GM19395 (cell line): Measurements from ENCODE around the gene PDYN.

Experiments used
- ATAC-seq: cut with Tn5 transposase; IDR thresholded peaks from one replicate; pipeline ENCODE4 v1.9.1; 2021; ENCODE audit warnings: mild to moderate bottlenecking, moderate library complexity; ENCODE audit not compliant: unreplicated experiment

The PDYN gene

DNA sequence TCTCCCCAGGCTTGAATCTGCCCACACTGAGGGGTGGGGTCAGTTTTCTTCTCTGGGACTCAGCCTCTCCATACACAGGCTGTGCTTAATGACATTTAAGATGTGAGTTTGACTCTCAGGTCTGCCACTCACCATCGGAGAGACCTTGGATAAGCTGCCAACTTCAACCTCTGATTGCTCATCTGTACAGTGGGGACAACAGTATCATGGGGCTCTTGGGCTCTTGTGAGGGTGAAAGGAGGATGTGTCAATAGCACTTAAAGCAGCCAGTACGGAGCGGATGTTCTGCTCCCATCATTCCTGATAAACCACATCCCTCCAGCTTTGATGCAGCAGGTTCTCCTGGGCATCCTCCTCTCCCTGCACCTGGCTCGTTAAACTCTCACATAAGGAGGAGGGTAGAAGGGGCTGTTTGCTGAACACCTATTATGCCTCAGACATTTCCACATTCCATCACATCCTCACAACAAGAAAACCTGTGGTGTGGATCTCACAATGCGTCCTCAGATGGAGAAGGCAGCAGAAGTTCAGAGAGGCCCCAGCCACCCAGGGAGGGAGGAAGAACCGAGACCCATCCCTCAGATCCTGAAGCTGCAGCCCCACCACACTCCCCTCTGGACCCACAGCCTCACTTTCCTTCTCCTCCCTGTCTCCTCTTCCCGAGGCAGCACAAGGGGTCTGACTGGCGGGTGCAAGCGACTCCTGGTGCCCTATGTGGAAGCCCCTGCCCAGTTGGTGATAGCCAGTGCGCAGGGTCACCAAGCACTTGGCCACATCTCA, 1.9 kb upstream of the PDYN start:
- no peak for ATAC-seq

DNA sequence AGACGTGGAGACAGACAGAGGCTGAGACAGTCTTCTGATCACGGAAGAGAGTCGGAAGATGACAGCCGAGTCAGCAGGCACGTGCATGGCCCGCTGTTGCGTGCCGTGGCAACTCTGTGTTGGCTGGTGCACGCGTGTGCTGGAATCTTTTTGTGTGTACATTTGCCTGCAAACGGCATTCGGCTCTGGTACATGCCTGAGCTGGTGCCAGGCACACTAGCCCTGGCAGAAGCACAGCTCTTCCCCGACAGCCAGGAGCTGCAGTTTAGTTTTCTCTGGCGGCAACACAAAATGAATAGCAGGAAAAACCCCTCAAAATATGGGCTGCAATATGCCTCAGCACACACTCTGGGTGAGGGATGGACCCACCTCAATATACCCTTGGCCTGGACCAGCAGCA, 769 bp upstream of the PDYN start:
- no peak for ATAC-seq

DNA sequence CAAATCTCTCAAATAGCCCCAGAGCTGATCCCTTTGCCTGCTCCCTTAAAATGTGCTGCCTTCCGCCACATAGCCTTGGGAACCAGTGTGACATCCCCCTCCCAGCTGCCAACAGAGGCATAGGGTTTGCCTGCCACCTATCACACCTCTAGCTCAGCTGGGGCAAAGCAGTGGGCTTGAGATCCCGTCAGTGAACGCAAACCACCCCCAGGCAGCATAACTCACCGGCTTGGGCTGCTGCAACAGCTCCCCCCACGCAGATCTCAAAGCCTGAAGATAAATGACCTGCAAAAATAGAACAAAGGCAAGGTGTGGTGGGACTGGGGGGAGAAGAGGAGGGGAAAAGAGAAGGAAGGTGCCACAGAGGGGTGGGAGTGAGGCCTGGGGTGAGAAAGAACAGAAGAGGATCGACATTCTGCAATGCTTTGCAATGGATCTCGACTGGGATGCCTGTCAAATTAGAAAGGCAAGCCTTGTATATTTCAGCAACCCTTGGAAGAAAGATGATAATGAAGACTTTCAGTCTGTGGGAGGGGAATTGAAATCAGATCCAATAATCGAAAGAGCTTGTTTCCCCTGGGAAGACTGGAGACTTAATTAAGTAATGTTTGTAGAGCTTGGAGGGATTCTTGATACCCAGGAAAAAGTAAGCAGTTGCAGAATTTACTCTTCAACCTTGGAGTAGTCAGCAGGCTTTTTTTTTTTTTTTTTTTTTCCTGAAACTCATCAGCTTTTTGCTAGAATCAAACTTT, 1.3 kb downstream of the PDYN start:
- ATAC-seq, result no peak

DNA sequence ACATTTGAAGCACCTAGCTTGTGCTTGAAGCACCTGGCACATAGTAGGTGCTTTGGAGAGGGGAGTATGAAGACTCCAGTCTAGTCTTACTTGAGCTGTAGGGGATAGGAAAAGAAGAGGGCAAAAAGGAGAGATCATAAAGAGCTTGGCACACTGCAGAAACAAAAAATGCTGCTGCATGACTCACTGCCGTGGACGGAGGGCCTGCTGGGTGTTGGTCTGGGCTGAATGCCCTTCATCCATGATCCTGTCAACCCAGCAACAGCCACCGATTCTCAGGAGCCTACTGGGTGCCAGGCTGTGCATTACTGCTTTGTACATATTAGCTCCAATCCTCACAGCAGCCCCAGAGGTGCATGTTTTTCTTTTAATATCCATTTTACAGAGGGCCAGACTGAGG, 6.0 kb downstream of the PDYN start:
- ATAC-seq, result no peak

DNA sequence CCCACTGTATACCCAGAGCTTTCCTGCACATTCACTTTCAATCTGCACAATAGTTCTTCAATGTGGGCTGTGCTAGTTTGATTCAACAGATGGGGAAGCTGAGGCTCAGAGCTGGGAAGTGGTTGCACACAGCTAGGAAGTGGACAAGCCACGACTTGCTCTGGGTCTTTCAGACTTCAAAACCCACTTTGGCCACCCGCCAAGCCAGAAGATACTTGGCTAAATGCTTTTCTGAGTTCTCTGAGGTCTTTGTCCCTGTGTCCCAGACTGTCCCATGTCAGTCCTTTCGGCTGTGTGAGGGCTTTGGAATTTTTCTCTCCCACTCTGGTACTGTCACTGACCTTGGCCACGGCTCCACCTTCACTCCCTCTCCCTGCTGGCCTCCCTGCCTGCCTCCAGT, 10.6 kb downstream of the PDYN start:
- no peak for ATAC-seq

DNA sequence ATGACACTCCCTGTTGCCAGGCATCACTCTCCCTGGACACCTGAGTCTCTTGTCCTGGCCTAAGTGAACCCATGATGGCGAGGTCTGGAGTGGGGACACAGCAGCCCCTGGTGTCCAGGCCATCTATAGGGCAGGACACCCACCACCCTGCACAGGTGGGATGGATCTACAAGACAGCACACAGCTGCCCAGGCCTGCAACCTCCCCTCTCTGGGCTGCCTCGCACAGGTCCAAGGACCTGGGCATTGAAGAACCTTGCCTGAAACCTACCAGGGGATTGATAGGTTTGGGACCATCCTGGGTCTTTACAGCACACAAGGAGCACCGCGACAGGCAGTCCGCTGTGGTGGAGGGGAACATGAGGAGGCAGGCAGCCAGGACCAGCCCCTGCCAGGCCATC, 11.2 kb downstream of the PDYN start:
- no peak for ATAC-seq

DNA sequence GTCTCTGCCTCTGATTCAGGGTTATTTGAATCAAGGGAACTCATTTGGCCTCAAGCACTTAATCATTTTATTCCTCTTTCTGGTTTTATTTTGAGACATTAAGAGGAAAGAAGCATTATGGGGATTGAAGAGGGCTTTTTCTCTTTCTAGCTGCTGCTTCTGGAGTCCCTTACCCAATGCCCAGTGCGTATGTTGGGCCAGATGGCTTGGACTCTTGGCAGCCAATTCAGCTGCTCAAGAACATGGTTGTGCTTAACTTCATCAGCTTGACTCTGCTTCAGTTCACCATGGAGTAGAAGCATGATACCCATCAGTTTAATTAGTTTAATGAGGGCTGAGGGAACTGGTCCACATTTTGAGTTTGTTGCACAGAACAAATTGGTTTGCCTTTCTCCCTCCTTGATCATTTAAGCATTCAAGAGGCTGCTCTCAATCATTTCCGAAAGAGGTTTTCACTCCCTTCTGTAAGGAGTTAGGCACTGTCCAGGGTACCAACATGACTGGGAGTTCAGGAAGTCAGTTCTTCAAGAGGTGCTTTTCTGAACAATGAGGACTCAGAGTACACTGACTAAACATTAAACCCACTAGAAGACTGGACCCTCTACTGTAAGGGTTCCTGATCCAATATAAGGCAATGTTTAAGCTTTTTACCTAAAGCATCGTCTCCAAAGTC, 14.6 kb downstream of the PDYN start:
- ATAC-seq, result no peak

DNA sequence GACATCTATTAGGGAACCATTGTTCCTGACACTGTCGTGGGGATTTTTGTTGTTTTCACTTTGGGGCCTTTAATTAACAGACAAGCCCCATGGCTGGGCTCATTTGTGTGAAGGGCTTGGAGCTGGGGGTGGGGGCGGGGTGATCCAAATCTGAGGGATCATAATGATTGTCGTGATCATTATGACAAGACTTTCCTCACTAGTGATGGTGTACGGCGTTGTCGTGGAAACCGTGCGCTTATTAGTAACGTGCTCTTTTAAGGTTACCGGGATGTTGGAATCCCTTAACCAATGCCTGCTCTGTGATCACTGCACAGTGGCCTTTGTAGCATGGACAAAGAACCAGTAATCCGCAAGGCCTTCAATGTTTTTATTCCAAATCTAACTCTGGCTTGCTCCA, 18.6 kb downstream of the PDYN start:
- ATAC-seq, result no peak

DNA sequence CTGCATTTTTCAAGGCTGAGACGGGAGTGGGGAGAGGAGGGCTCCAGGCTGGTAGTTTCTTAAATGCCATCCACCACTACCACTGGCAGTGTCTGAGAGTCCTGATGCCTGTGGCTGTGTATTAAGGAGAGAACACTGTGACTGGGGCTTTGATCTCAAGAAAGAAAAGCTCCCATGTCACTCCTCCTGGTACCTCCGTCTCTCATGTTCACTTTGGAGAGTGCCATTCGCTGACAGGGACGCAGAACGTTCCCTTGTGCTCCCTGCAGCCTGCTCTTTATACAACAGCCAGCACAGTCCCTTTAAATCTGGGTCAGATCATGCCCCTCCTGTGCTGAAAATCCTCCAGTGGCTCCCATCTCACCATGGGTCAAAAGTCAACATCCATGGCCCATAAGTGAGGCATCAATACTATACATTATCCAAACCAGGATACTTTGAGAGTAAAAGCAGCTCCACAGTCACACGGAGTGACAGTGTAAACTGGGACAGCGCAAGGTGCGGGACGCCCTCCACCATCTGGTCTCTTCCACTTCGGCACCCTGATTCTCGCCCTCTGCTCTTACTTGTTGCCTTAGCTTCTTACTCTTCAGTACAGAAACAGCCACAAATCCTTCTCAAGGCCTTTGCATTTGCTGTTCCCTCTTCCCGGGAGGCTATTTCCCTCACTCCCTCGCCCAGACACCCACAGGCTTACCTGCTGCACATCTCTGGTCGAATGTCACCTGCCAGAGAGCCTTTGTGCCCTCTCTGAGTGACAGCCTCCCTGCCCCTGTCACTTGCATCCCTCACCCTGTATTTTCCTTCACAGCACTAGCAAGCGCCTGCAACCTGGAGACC, 20.0 kb downstream of the PDYN start:
- ATAC-seq, result no peak

DNA sequence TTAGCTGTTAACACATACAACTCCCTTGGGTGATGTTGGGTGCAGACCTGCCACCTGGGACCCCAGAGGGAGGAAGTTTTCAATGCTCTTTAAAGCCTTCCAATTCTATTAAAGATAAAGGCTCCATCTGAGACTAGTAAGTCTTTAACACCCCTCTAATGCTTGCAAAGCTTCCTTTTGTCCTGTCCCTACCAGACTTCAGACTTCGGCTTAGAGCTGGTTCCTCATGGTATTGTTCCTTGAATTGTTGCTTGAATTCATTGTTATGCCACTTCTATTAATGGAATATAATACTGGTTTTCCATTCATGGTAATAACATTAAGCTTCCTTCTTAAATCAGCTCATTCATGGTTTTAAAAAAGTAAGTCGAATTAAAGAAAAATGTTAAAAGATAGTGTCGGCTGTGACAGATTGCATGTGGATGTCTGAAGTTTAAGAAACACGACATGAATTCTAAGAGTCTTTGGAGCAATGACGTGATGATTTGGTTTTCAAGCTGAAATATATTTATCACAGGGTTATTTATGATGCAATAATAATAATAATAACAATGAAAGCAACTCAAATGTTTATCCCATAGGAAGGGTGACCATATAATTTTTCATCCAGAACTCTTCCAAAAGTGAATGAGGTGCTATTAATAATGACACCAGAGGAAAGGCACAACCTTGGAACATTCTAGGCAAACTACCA, 21.8 kb downstream of the PDYN start:
- no peak for ATAC-seq

DNA sequence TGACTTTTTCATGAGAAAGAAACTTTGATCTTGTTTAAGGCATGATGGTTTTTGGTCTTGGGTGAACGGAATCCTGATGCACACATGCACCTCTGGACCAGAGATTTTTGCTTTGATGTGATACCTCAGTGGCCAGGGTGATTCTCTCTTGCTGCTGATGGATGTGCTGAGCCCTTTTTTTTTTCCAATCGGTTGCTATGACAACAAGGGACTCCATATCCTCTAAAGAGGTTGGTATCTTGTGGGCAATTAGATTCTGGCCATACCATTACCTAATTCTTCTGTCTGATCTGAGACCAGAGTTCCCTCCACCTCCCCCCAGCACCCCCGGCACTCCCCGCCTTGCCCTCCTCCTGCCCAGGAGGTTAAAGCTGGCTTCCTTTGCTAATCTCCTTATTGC, 24.9 kb downstream of the PDYN start:
- no peak for ATAC-seq

DNA sequence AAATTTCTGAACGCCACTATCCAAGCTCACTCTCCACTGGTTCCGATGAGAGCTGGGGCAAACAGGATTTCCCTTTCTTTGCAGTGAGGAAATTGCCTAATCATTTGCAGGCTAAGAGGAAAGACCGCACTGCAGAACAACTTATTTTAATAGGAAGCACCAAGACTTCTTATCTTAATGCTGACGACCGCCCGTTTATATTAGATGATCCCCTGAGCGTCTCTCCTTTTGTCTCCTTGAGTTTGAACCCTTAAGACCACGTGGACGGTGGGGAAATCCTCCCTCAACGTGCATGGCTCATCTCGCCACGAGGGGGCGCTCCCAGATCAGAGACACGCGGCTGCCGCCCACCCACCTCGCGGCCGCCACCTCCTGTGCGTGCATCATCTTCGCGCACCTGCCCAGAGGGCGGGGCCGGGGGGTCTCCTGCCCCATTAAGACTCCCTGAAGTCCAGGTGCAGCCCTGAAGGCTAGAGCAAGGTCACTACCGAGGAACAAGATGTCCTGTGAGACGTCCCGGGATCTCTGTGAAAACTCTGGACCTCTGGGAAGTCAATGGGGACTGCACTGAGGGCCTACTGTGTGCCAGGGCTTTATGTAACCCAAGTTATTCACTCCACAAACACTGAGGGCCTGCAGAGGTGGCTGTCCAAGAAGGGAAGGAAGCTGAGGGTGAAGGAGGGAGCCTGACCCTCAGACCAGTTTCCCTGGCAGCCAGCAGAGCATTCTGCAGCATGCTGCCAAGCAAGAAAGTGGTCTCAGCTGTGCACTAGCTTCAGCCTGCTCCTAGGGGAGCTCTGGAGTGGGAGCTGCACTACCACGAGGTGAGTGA, 28.1 kb downstream of the PDYN start:
- peak; percentile 53 for ATAC-seq

DNA sequence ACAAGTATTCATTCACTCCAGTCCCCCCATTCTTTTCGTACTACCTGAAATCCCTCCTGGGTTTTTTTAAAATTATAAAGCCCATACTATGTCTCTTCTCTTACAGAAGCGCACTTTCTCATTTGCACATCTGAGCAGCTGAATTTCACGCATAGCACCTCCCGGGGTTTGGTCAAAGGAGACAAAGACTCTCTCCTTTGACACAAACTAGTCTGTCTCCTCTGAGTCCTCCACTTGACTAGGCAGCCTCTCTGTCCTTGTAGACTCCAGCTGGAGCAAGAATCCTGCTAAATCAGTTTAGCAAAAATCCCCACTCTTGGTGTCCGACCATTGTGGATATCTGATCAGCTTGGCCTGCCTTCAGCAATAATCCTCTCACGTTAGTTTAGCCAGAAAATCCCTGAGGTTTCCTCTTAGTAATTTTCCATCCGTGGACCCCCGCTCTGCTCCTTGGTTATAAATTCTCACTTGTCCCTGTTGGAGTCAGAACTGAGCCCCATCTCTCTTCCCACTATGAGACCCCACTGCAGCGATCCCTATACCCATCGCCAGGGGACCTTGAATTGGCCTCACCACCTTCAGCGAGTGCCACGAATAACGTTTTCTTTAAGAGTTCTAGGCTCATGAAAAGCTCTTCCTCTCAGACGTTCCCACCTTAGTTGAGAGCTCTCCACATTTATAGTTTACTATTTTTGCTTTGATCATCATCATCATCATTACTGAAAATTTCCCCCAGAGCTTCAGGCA, 29.0 kb downstream of the PDYN start:
- no peak for ATAC-seq

DNA sequence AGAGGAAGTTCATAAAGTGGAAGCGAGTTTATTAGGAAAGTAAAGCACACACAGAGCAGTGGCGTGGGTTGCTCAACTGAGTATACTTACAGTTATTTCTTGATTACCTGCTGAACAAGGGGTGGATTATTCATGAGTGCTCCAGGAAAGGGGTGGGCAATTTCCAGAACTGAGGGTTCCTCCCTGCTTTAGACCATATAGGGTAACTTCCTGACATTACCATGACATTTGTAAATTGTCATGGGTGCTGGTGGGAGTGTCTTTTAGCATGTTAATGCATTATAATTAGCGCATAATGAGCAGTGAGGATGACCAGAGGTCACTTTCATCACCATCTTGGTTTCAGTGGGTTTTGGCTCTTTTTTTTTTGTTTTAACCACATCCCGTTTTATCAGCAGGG, 29.8 kb downstream of the PDYN start:
- ATAC-seq, result no peak

DNA sequence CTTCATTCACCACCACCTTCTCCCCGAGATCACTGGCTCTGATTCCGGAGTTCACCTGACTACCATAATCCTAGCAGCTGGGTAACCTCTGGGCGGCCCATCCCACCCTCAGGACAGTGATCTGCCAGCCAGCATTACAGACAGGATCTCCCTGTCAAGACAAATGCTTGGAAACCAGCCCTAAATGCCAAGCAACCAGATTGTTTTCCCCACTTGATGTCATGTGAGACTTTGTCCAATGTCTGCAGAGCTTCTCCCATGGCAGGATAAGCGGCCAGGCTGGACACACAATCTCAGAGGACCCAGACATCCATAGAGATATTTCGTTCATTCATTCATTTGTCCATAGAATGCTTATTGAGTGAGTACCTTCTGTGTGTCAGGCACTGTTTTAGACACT, 32.5 kb downstream of the PDYN start:
- no peak for ATAC-seq

DNA sequence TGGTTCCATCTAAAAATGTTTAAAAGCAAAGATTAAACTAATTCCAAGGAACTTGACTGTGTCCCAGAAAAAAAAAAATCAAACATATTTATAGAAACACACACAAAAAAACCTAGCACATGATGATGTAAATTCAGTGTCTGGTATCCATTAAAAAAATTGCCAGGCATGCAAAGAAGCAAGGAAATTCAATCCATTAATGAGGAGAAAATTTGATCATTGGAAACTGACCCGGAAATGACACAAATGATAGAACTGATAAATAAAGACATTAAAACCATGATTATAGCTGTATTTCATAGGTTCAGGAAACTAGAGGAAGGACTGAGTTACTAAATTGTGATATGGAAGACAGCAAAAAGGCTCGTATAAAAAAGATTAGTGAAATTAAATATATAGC, 34.7 kb downstream of the PDYN start:
- no peak for ATAC-seq

DNA sequence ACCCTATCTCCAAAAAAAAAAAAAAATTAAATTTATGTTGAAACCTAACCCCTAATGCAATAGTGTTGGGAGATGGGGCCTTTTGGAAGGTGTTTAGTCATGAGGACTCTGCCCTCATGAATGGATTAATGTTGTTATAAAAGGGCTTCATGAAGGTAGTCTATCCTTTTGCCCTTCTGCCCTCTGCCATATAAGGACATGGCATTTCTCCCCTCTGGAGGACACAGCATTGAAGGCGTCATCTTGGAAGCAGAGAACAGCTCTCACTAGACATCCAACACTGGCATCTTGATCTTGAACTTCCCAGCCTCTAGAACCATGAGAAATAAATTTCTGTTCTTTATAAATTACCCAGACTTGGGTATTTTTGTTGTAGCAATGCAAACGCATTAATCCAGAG, 35.4 kb downstream of the PDYN start:
- no peak for ATAC-seq

DNA sequence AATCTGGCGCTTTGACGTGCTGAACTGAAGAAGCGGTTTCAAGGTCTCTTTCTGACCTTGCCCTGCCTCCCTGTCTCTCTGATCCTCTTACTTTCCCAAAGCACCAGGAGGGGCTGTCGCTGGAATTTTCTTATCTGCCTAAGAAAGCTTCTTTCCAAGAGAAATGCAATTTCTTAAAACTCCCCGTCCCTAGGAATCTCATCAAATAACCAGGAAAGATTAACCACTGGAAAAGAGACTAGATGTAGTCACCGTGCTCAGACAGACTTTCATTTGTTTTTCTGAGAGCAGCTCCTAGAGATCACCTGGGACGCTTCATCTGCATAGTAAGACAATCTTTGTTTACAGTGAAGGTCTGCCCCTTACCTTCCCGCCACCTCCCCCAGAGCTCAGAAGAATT, 38.6 kb downstream of the PDYN start:
- ATAC-seq, result no peak

DNA sequence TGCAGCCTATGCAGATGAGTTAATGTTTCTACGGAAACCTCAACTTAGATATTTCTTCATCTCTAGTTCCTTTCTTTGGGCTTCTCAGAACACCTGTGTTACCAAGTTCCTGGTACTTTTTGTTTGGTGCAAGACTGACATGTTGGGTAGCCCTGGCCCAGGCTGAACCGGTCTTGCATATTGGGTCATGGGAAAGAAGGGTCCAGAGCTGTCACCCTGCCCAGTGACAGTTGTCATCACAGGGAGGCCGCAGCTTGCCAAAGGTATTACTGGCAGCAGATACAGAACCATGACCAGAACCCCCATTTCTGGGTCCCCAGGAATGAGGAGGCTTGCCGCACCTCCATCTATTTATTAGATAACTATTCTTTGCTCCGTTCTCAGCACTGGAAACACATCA, 40.2 kb downstream of the PDYN start:
- no peak for ATAC-seq
